Osteoblast (primary cell): ENCODE data around the gene ZNF500. TPM values are rescaled to one million over a fixed set of nuclear protein-coding genes. Genes with fewer than 3 reads are reported as not detected.

Experiments used
- DNase-seq: peaks from one replicate; pipeline ENCODE4 v3.0.0; 2011; ENCODE audit warnings: low spot score, mixed read lengths; ENCODE audit not compliant: insufficient read length; ENCODE audit errors: missing footprints
- H2AFZ ChIP-seq: 2 replicates; pipeline ENCODE4 v1.6.0; 2011; ENCODE audit warnings: mild to moderate bottlenecking, low read length
- H3K27ac ChIP-seq: 2 replicates; pipeline ENCODE4 v1.5.1; 2011; ENCODE audit warnings: mild to moderate bottlenecking, low read depth, low read length, moderate library complexity
- H3K27me3 ChIP-seq: 2 replicates; pipeline ENCODE4 v1.6.0; 2012; ENCODE audit warnings: mild to moderate bottlenecking, control low read depth, inconsistent platforms, low read length, moderate library complexity; ENCODE audit not compliant: insufficient read depth
- H3K36me3 ChIP-seq: 2 replicates; pipeline ENCODE4 v1.5.1; 2011; ENCODE audit warnings: mild to moderate bottlenecking, low read length, control low read depth, moderate library complexity; ENCODE audit not compliant: insufficient read depth
- H3K4me1 ChIP-seq: 2 replicates; pipeline ENCODE4 v1.5.1; 2011; ENCODE audit warnings: mild to moderate bottlenecking, low read length, control low read depth, moderate library complexity; ENCODE audit not compliant: insufficient read depth
- H3K4me2 ChIP-seq: 2 replicates; pipeline ENCODE4 v1.6.0; 2011; ENCODE audit warnings: mild to moderate bottlenecking, low read length; ENCODE audit not compliant: insufficient read depth
- H3K4me3 ChIP-seq: fragments of 200-600 bp; sonication (generic); 3 replicates; pipeline ENCODE4 v1.5.1; 2012; ENCODE audit warnings: mild to moderate bottlenecking, low read length, inconsistent platforms; ENCODE audit not compliant: insufficient read depth
- H3K79me2 ChIP-seq: 2 replicates; pipeline ENCODE4 v1.6.0; 2012; ENCODE audit warnings: mild to moderate bottlenecking, low read length, control low read depth, inconsistent platforms; ENCODE audit not compliant: insufficient read depth
- H3K9me3 ChIP-seq: 2 replicates; pipeline ENCODE4 v1.5.1; 2011; ENCODE audit warnings: low read depth, low read length, control low read depth
- H4K20me1 ChIP-seq: 2 replicates; pipeline ENCODE4 v1.6.0; 2012; ENCODE audit warnings: mild to moderate bottlenecking, low read length, control low read depth; ENCODE audit not compliant: insufficient read depth
- total RNA-seq: library from RNA; depleted of rRNA; stranded (reverse); fragments of >200 nt; gene quantifications from 2 replicates; pipeline ENCODE4 v1.2.3, GENCODE V29; 2012
- TF ChIP-seq, protein P1 (sequence below): IDR thresholded peaks from 2 replicates; pipeline ENCODE4 v1.5.1; 2011; ENCODE audit warnings: mild to moderate bottlenecking, low read depth, low read length, moderate library complexity; ENCODE audit errors: extremely low read depth

ZNF500 gene
- total RNA-seq, 1 donor: 14.5 TPM

DNA sequence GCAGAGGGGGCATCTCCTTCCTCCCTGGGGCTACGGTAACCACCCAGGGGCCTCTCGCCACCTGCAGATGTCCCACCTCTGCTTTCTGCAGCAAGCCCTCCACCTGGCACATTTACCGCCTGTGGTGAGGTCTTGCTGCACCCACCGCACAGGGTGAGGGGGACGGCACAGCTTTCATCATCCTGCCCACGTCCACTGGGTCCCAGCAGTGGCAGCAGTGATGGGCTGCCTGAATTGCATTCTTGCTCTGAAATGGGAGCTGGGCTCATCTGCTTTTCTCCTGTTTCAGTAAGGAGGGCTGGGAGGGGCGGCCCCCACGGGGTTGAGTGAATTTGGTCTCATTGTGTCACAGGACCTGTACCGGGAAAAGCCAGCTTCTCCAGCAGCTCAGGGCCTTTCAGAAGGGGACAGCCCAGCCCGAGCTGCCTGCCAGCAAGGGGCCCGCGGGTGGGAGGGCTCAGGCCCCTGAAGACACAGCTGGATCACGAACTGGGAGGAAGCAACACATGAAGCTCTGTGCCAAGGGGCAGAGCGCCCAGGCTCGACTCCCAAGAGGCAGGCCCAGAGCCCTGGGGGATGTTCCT, 19.9 kb downstream of the ZNF500 start:
- Histone ChIP-seq H3K4me3 (no peak overlapping the region), H3K9me3 (no peaks in the 10 kb centered on the region), H3K4me2 (no peak overlapping the region), H3K27me3 (no peaks in the 10 kb centered on the region), H3K79me2 (no peaks in the 10 kb centered on the region), H2AFZ (no peak overlapping the region), H3K27ac (no peak overlapping the region), H3K4me1 (no peaks in the 10 kb centered on the region), H3K36me3 (peaks cover 8% of the 10 kb centered on the region), H4K20me1 (no peaks in the 10 kb centered on the region)
- peak; percentile 82 for DNase-seq
- TF ChIP-seq, protein P1, sequence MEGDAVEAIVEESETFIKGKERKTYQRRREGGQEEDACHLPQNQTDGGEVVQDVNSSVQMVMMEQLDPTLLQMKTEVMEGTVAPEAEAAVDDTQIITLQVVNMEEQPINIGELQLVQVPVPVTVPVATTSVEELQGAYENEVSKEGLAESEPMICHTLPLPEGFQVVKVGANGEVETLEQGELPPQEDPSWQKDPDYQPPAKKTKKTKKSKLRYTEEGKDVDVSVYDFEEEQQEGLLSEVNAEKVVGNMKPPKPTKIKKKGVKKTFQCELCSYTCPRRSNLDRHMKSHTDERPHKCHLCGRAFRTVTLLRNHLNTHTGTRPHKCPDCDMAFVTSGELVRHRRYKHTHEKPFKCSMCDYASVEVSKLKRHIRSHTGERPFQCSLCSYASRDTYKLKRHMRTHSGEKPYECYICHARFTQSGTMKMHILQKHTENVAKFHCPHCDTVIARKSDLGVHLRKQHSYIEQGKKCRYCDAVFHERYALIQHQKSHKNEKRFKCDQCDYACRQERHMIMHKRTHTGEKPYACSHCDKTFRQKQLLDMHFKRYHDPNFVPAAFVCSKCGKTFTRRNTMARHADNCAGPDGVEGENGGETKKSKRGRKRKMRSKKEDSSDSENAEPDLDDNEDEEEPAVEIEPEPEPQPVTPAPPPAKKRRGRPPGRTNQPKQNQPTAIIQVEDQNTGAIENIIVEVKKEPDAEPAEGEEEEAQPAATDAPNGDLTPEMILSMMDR: no peak

DNA sequence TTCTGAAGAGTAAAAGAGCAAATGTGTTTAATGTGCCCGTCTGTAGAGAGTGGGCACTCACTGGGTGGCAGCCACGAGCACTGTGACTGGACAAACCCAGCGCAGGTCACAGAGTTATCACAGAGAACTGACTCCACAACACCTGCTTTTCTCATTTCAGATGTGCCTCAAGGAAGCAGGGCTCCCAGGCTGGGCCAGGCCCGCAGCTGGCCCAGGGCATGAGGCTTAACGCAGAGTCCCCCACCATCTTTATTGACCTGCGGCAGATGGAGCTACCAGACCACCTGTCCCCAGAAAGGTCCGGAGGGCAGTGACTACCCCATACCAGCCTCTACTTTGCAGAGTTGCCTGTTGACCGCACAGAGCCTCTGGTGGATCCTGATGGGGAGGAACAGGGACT, 20.7 kb downstream of the ZNF500 start:
- Histone ChIP-seq H3K79me2 (no peaks in the 10 kb centered on the region), H3K9me3 (no peaks in the 10 kb centered on the region), H3K4me2 (no peak overlapping the region), H4K20me1 (no peaks in the 10 kb centered on the region), H3K4me3 (no peak overlapping the region), H3K27me3 (no peaks in the 10 kb centered on the region), H2AFZ (no peak overlapping the region), H3K36me3 (peaks cover 5% of the 10 kb centered on the region), H3K4me1 (no peaks in the 10 kb centered on the region), H3K27ac (no peak overlapping the region)
- TF ChIP-seq, protein P1: no peak
- DNase-seq: peak; percentile 22

DNA sequence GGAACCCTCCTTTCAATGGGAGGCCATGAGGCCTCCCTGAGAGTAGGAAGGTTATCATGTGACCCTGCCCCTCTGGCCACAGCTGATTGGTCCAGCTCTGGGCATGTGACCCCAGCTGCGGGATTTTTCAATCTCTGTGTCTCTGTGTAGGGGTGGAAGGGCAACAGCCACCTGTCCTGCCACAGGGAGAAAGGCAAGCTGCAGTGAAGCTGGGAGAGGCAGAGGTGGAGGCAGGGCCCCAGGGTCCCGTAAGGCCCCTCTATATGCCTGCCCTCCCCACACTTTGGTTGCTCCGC, 21.7 kb downstream of the ZNF500 start:
- no peaks in the 10 kb centered on the region for H3K4me1 ChIP-seq
- H3K4me2 ChIP-seq: no peak overlapping the region
- H3K27me3 ChIP-seq: no peaks in the 10 kb centered on the region
- no peak overlapping the region for H3K4me3 ChIP-seq
- DNase-seq: peak; percentile 14
- H2AFZ ChIP-seq: no peak overlapping the region
- TF ChIP-seq, protein P1: no peak
- no peak overlapping the region for H3K27ac ChIP-seq
- no peaks in the 10 kb centered on the region for H4K20me1 ChIP-seq
- H3K9me3 ChIP-seq: no peaks in the 10 kb centered on the region
- no peaks in the 10 kb centered on the region for H3K79me2 ChIP-seq
- H3K36me3 ChIP-seq: no peaks in the 10 kb centered on the region

DNA sequence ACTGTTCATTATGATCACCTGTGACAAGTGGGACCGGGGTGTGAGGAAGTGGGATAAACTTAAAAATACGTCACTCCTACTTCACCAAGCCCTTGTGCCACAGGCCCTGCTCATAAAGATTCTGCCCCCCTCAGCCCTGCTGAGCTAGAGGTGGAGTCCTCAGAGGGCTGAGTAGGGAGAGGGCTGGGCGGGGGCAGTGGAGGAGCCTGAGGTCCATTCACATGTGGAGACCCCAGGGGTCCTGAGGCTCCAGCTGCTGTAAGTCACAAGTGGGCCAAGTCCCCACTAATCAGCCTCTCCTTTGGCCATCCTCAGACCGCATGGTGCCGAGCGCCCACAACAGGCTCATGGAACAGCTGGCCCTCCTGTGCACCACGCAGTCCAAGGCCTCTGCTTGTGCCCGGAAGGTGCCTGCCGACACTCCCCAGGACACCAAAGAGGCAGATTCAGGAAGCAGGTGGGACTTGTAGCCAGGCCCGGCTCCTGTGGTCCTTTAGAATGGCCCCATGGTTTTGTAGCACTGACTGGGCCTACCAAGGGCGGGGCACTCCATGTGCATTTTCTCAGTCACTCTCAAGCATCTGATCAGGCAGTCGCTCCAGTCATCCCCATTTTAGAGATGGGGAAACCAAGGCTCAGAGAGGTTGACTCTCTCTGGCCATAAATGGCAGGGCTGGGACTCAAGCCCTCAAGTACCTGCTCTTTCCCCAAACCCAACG, 22.2 kb downstream of the ZNF500 start:
- Histone ChIP-seq H3K4me2 (no peak overlapping the region), H3K79me2 (no peaks in the 10 kb centered on the region), H3K4me1 (no peaks in the 10 kb centered on the region), H3K36me3 (no peaks in the 10 kb centered on the region), H4K20me1 (no peaks in the 10 kb centered on the region), H3K4me3 (no peak overlapping the region), H3K27ac (no peak overlapping the region), H3K9me3 (no peaks in the 10 kb centered on the region), H3K27me3 (no peaks in the 10 kb centered on the region), H2AFZ (no peak overlapping the region)
- TF ChIP-seq, protein P1: no peak
- DNase-seq: peak; percentile 47
